IMR-90 (cell line): ENCODE data around the gene HMGA1. TPM values are rescaled to one million over a fixed set of nuclear protein-coding genes. Genes with fewer than 3 reads are reported as not detected.

Experiments used
- ATAC-seq: fragments of 200-7000 bp; cut with Tn5 transposase; 2 replicates; pipeline ENCODE4 v1.9.1; 2020; ENCODE audit warnings: low read depth, mild to moderate bottlenecking, moderate library complexity
- BruUV-seq: library from RNA; stranded (reverse); fragments of 400-500 nt; replicated peaks from 2 replicates; lab custom pipeline; 2021; lab: Mats Ljungman, UMichigan
- CTCF ChIA-PET: fragments of 300-600 bp; formaldehyde crosslinking; extraction: SDS; loops from one replicate; lab custom pipeline; 2021; ENCODE audit warnings: antibody characterized with exemption; lab: Yijun Ruan, JAX
- POLR2A ChIA-PET: fragments of 300-600 bp; sonication (Branson Sonifier 250); formaldehyde crosslinking; loops from one replicate; lab custom pipeline; 2022; ENCODE audit warnings: antibody characterized with exemption; ENCODE audit not compliant: unreplicated experiment; lab: Charles Lee
- DNase-seq: peaks from one replicate; pipeline ENCODE4 v3.0.0; 2013
- H2AFZ ChIP-seq: replicated peaks from 2 replicates; pipeline ENCODE3; 2013; ENCODE audit warnings: low read length, mild to moderate bottlenecking; ENCODE audit not compliant: poor library complexity
- H2AK5ac ChIP-seq: 2 replicates; pipeline ENCODE4 v1.6.1; 2013; ENCODE audit warnings: low read depth, low read length, inconsistent platforms
- H2AK9ac ChIP-seq: replicated peaks from 2 replicates; pipeline ENCODE3; 2013; ENCODE audit warnings: mild to moderate bottlenecking, low read depth, low read length, moderate library complexity; ENCODE audit not compliant: poor library complexity
- H2BK120ac ChIP-seq: 2 replicates; pipeline ENCODE4 v1.6.1; 2013; ENCODE audit warnings: low read depth, low read length, inconsistent platforms
- H2BK15ac ChIP-seq: 3 replicates; pipeline ENCODE4 v1.6.1; 2013; ENCODE audit warnings: low read depth, low read length, inconsistent platforms
- H2BK20ac ChIP-seq: 2 replicates; pipeline ENCODE4 v1.6.1; 2013; ENCODE audit warnings: low read depth, mild to moderate bottlenecking, inconsistent platforms, low read length, moderate library complexity
- H2BK5ac ChIP-seq: 2 replicates; pipeline ENCODE4 v1.6.1; 2013; ENCODE audit warnings: mild to moderate bottlenecking, low read depth, low read length, inconsistent platforms; ENCODE audit not compliant: poor library complexity, severe bottlenecking
- H3K14ac ChIP-seq: replicated peaks from 2 replicates; pipeline ENCODE4 v1.6.1; 2013; ENCODE audit warnings: low read depth, low read length, inconsistent platforms
- H3K18ac ChIP-seq: 2 replicates; pipeline ENCODE4 v1.6.1; 2013; ENCODE audit warnings: low read depth, low read length, control low read depth
- H3K23ac ChIP-seq: 2 replicates; pipeline ENCODE4 v1.6.1; 2013; ENCODE audit warnings: low read depth, low read length, inconsistent platforms
- H3K27ac ChIP-seq: 2 replicates; pipeline ENCODE4 v1.5.1; 2013; ENCODE audit warnings: mild to moderate bottlenecking, control low read depth, low read length; ENCODE audit not compliant: insufficient read depth
- H3K27me3 ChIP-seq: 2 replicates; pipeline ENCODE4 v1.6.1; 2013; ENCODE audit warnings: low read length; ENCODE audit not compliant: control insufficient read depth, insufficient read depth
- H3K36me3 ChIP-seq: 2 replicates; pipeline ENCODE4 v1.6.1; 2013; ENCODE audit warnings: low read length, mixed read lengths; ENCODE audit not compliant: control insufficient read depth, insufficient read depth
- H3K4ac ChIP-seq: 2 replicates; pipeline ENCODE4 v1.6.1; 2013; ENCODE audit warnings: low read depth, low read length, inconsistent platforms
- H3K4me1 ChIP-seq: 2 replicates; pipeline ENCODE4 v1.6.1; 2013; ENCODE audit warnings: low read length, mixed read lengths; ENCODE audit not compliant: control insufficient read depth, insufficient read depth
- H3K4me2 ChIP-seq: 2 replicates; pipeline ENCODE4 v1.6.1; 2013; ENCODE audit warnings: low read depth, mild to moderate bottlenecking, control low read depth, low read length, moderate library complexity
- H3K4me3 ChIP-seq: 2 replicates; pipeline ENCODE4 v1.5.1; 2013; ENCODE audit warnings: low read depth, mild to moderate bottlenecking, control low read depth, low read length, moderate library complexity; ENCODE audit not compliant: insufficient read depth
- H3K56ac ChIP-seq: 2 replicates; pipeline ENCODE4 v1.6.1; 2013; ENCODE audit warnings: low read length, inconsistent platforms; ENCODE audit not compliant: insufficient read depth; ENCODE audit errors: extremely low read depth
- H3K79me1 ChIP-seq, 2 experiments: 2 replicates each; pipeline ENCODE4 v1.6.1; 2013; ENCODE audit warnings: low read length in 2 of 2, inconsistent platforms in 1 of 2, low read depth in 1 of 2
- H3K9ac ChIP-seq: 2 replicates; pipeline ENCODE4 v1.6.1; 2013; ENCODE audit warnings: low read depth, low read length, control low read depth
- H3K9me1 ChIP-seq: 2 replicates; pipeline ENCODE4 v1.6.1; 2013; ENCODE audit warnings: low read length, inconsistent platforms; ENCODE audit not compliant: insufficient read depth
- H3K9me3 ChIP-seq: 2 replicates; pipeline ENCODE4 v1.6.1; 2013; ENCODE audit warnings: low read length; ENCODE audit not compliant: control insufficient read depth, insufficient read depth
- H4K20me1 ChIP-seq: 2 replicates; pipeline ENCODE4 v1.6.1; 2013; ENCODE audit warnings: low read length, inconsistent platforms; ENCODE audit not compliant: insufficient read depth
- H4K5ac ChIP-seq: 2 replicates; pipeline ENCODE4 v1.6.1; 2013; ENCODE audit warnings: mild to moderate bottlenecking, low read depth, low read length, control low read depth
- H4K8ac ChIP-seq, 2 experiments: 2 replicates each; pipeline ENCODE4 v1.6.1; 2013; ENCODE audit warnings: low read depth in 2 of 2, low read length in 2 of 2, control low read depth in 1 of 2, inconsistent platforms in 1 of 2
- H4K91ac ChIP-seq: 2 replicates; pipeline ENCODE4 v1.6.1; 2013; ENCODE audit warnings: low read depth, low read length, inconsistent platforms; ENCODE audit not compliant: insufficient read depth
- BHLHE40 ChIP-seq: fragments of 150-350 bp; IDR thresholded peaks from 2 replicates; pipeline ENCODE4 v1.6.1; 2016; ENCODE audit warnings: mild to moderate bottlenecking, low read depth, low read length
- CEBPB ChIP-seq: IDR thresholded peaks from 2 replicates; pipeline ENCODE4 v1.6.1; 2012; ENCODE audit warnings: low read depth, low read length, improper control_type of control experiment
- CHD1 ChIP-seq: IDR thresholded peaks from 2 replicates; pipeline ENCODE4 v1.6.1; 2012; ENCODE audit warnings: low read depth, low read length, improper control_type of control experiment
- CTCF ChIP-seq: conservative IDR thresholded peaks from 2 replicates; pipeline ENCODE4 v1.5.1; 2012; ENCODE audit warnings: mild to moderate bottlenecking, low read depth, low read length, improper control_type of control experiment
- FOS ChIP-seq: fragments of 150-350 bp; IDR thresholded peaks from 2 replicates; pipeline ENCODE4 v1.6.1; 2016; ENCODE audit warnings: low read depth, low read length
- MAFK ChIP-seq: IDR thresholded peaks from 2 replicates; pipeline ENCODE4 v1.6.1; 2012; ENCODE audit warnings: low read depth, low read length, improper control_type of control experiment
- MAZ ChIP-seq: IDR thresholded peaks from 2 replicates; pipeline ENCODE4 v1.6.1; 2012; ENCODE audit warnings: low read depth, mild to moderate bottlenecking, low read length, improper control_type of control experiment, moderate library complexity, borderline replicate concordance
- NFE2L2 ChIP-seq: fragments of 150-350 bp; IDR thresholded peaks from 2 replicates; pipeline ENCODE4 v1.6.1; 2016; ENCODE audit warnings: low read depth, mild to moderate bottlenecking, low read length
- POLR2A ChIP-seq: IDR thresholded peaks from 2 replicates; pipeline ENCODE4 v1.6.1; 2012; ENCODE audit warnings: mild to moderate bottlenecking, low read depth, low read length
- RAD21 ChIP-seq: IDR thresholded peaks from 2 replicates; pipeline ENCODE4 v1.6.1; 2012; ENCODE audit warnings: low read length, improper control_type of control experiment
- WGBS, 2 experiments: methylation state at CpG; one replicate each; pipeline versions ENCODE4 v1.1.5 to v1.1.7; 2013; ENCODE audit warnings: missing lambda C conversion rate in 2 of 2; ENCODE audit not compliant: insufficient read length in 1 of 2; ENCODE audit errors: extremely low coverage in 2 of 2; 5-methylcytosine and 5-hydroxymethylcytosine counted together
- dilution Hi-C: fragments of 300-500 bp; cut with HindIII; formaldehyde crosslinking; loops from one replicate; pipeline ENCODE4 v1.14.3; 2018; ENCODE audit warnings: low sequenced_read_pairs; ENCODE audit not compliant: unreplicated experiment
- in situ Hi-C: fragments of 300-500 bp; cut with MboI; formaldehyde crosslinking; loops from 3 replicates; pipeline ENCODE4 v1.14.3; 2019; ENCODE audit warnings: low sequenced_read_pairs, inconsistent platforms, mixed read lengths
- intact Hi-C: fragments of 100-400 bp; cut with micrococcal nuclease; formaldehyde crosslinking; loops from 2 replicates; pipeline ENCODE4 v1.10.0; 2022
- polyA plus RNA-seq, 3 experiments: library from polyadenylated mRNA; depleted of rRNA; stranded (reverse); fragments of >200 nt; gene quantifications; 2 replicates each; pipeline ENCODE4 v1.2.3, GENCODE V29; 2012; ENCODE audit warnings: low replicate concordance in 1 of 3
- total RNA-seq: library from RNA; depleted of rRNA; stranded (reverse); fragments of >200 nt; gene quantifications from 2 replicates; pipeline ENCODE4 v1.2.3, GENCODE V29; 2012
- TF ChIP-seq, protein P1 (sequence below): fragments of 150-350 bp; IDR thresholded peaks from 2 replicates; pipeline ENCODE4 v1.6.1; 2017; ENCODE audit warnings: mild to moderate bottlenecking, antibody characterized with exemption, low read length, low read depth

Gene HMGA1
- total and polyA plus RNA-seq, 2 of the 4 experiments (the other 2 are of a cell fraction): 101 to 589 TPM

DNA sequence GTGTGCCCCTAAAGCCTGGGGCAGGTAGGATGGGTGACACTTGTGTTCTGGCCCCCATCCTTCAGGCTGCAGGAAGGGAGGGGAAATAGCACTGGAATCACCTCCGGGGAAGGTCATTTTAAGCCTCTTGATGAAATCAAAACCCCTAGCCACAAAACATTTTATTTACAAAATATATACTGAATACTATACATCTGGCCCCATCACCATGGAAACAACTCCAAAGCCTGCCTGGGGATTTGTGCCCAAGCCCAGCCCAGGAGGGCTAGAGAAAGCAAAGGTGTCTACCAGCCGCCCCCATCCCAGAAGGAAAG is 9.5 kb downstream of the HMGA1 start:
- Histone ChIP-seq H2AK9ac (peak overlapping the region; percentile 38), H3K18ac (no peak overlapping the region), H4K91ac (peak overlapping the region; percentile 20; the same call in 1 of the 2 replicates), H3K27ac (peak overlapping the region; percentile 15; the same call in 1 of the 2 replicates), H2AK5ac (peak overlapping the region; percentile 79), H3K9me1 (peaks cover 19% of the 10 kb centered on the region), H3K4me1 (peaks cover 29% of the 10 kb centered on the region), H3K14ac (no peak overlapping the region; the same call in 1 of the 2 replicates), H4K5ac (no peak overlapping the region), H4K8ac (peak overlapping the region in 1 of 2 experiments; percentile 42; a peak in 1 of 4 replicates), H3K27me3 (no peaks in the 10 kb centered on the region), H3K56ac (no peak overlapping the region), H2BK120ac (peak overlapping the region; percentile 26; the same call in 1 of the 2 replicates), H3K9me3 (no peaks in the 10 kb centered on the region), H3K79me1 (peaks cover 19 to 63% of the 10 kb centered on the region in 2 experiments), H3K9ac (no peak overlapping the region), H3K4me2 (no peak overlapping the region), H3K4me3 (no peak overlapping the region), H2BK5ac (peak overlapping the region; percentile 49), H2AFZ (peak overlapping the region; percentile 28), H3K4ac (peak overlapping the region; percentile 70), H3K36me3 (peaks cover 24% of the 10 kb centered on the region), H3K23ac (no peak overlapping the region), H4K20me1 (peaks cover 14% of the 10 kb centered on the region), H2BK20ac (no peak overlapping the region), H2BK15ac (peak overlapping the region; percentile 4; the same call in 1 of the 3 replicates)
- POLR2A ChIA-PET: no interaction called here
- WGBS, 2 experiments: no CpG with 5 or more reads among the region's 2 CpGs
- BruUV-seq: no TSS peak
- CTCF ChIA-PET: no interaction called here
- DNase-seq (no peak), ATAC-seq (no peak)
- intact Hi-C loops (no loop called here), in situ Hi-C loops (loop anchor here (5.0 to 10.0 kb wide), 2 partner anchors 161 to 359 kb away; no protein-coding TSS in a partner anchor), dilution Hi-C loops (no loop called here)
- TF ChIP-seq RAD21 (no peak), CEBPB (no peak), CTCF (no peak), MAZ (no peak), FOS (no peak), MAFK (no peak), POLR2A (no peak), CHD1 (no peak), NFE2L2 (no peak), BHLHE40 (no peak)
- TF ChIP-seq, protein P1, sequence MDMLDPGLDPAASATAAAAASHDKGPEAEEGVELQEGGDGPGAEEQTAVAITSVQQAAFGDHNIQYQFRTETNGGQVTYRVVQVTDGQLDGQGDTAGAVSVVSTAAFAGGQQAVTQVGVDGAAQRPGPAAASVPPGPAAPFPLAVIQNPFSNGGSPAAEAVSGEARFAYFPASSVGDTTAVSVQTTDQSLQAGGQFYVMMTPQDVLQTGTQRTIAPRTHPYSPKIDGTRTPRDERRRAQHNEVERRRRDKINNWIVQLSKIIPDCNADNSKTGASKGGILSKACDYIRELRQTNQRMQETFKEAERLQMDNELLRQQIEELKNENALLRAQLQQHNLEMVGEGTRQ: no peak
